ENCODE results near the gene CFAP410. TPM values are rescaled to one million over a fixed set of nuclear protein-coding genes. Genes with fewer than 3 reads are reported as not detected.

Gene CFAP410
- total and polyA plus RNA-seq, 2 donors (not counting 3 experiments of a cell fraction or from before 2014, with no cell fraction given), result 7.2 to 12.2 TPM

DNA sequence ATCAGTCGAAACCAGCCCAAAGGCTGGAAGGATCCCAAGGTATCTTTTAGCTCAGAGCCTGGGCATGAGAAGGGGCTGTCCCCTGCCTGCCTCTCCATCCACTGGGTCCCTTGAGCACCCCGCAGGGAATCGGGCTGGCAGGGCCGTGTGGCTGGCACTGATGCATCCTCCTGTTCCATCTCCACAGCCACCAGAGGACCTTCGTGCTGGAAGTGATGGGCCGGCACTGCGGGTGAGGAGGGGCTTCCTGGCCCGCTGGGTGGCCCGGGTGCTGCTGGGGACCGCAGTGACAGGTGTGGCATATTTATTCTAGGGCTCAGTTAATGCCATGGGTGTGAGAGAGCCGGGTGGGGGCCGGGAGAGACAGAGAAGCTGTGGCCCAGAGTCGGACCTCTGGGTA lies 25.7 kb downstream of the CFAP410 start:
- Histone ChIP-seq H3K9me1 (replicated peaks; ENCODE audit: control insufficient read depth, extremely low read depth, insufficient read depth, low read length) (no peaks in the 10 kb centered on the region), H3K9me3 (replicated peaks; ENCODE audit: control insufficient read depth, insufficient read depth, low read length) (no peaks in the 10 kb centered on the region), H3K79me2 (ENCODE audit: control insufficient read depth, insufficient read depth, low read length) (no peaks in the 10 kb centered on the region), H3K36me3 (ENCODE audit: control insufficient read depth in 2 of 2, extremely low read depth in 1 of 2, insufficient read depth in 2 of 2, low read length in 2 of 2) (peaks cover 13 to 57% of the 10 kb centered on the region in 2 experiments), H3K27ac (ENCODE audit: insufficient read depth, low read depth, low read length) (no peak overlapping the region), H3K9ac (replicated peaks; ENCODE audit: extremely low read depth, insufficient read depth, low read length) (no peak overlapping the region), H3K4me3 (replicated peaks in 1 of 3; ENCODE audit: insufficient read depth in 1 of 3, low read depth in 1 of 3, low read length in 3 of 3) (no peak overlapping the region), H2AFZ (ENCODE audit: low read depth, low read length) (no peak overlapping the region), H3K4me2 (ENCODE audit: insufficient read depth, low read length) (no peak overlapping the region), H3K27me3 (ENCODE audit: control insufficient read depth in 2 of 2, insufficient read depth in 2 of 2, low read length in 2 of 2) (no peaks in the 10 kb centered on the region), H4K20me1 (replicated peaks; ENCODE audit: control insufficient read depth, extremely low read depth, insufficient read depth, low read length) (no peaks in the 10 kb centered on the region), H3K4me1 (ENCODE audit: control insufficient read depth, extremely low read depth, insufficient read depth, low read length) (no peaks in the 10 kb centered on the region)
- dilution Hi-C loops (cut with MboI; ENCODE audit: extremely low pct_ligation_motif_present, low sequenced_read_pairs), result no loop called here
- TF ChIP-seq POLR2AphosphoS5 (IDR thresholded peaks at IDR 0.05; ENCODE audit: insufficient read depth, low read depth, low read length), result no peak
- TF ChIP-seq GATA2 (IDR thresholded peaks at IDR 0.05; ENCODE audit: insufficient read depth, insufficient read length, low read depth, low read length), result no peak
- TF ChIP-seq, protein P1, sequence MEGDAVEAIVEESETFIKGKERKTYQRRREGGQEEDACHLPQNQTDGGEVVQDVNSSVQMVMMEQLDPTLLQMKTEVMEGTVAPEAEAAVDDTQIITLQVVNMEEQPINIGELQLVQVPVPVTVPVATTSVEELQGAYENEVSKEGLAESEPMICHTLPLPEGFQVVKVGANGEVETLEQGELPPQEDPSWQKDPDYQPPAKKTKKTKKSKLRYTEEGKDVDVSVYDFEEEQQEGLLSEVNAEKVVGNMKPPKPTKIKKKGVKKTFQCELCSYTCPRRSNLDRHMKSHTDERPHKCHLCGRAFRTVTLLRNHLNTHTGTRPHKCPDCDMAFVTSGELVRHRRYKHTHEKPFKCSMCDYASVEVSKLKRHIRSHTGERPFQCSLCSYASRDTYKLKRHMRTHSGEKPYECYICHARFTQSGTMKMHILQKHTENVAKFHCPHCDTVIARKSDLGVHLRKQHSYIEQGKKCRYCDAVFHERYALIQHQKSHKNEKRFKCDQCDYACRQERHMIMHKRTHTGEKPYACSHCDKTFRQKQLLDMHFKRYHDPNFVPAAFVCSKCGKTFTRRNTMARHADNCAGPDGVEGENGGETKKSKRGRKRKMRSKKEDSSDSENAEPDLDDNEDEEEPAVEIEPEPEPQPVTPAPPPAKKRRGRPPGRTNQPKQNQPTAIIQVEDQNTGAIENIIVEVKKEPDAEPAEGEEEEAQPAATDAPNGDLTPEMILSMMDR (IDR thresholded peaks at IDR 0.05; ENCODE audit: extremely low read depth in 1 of 2, insufficient read depth in 1 of 2, low read depth in 1 of 2, low read length in 2 of 2), result no peak
- TF ChIP-seq, protein P2, sequence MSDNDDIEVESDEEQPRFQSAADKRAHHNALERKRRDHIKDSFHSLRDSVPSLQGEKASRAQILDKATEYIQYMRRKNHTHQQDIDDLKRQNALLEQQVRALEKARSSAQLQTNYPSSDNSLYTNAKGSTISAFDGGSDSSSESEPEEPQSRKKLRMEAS (IDR thresholded peaks at IDR 0.05; ENCODE audit: insufficient read depth, insufficient read length), result no peak
- no peak for TF ChIP-seq EZH2 (IDR thresholded peaks at IDR 0.05; ENCODE audit: borderline replicate concordance, low read depth, low read length, severe bottlenecking)
- TF ChIP-seq JUN (IDR thresholded peaks at IDR 0.05; ENCODE audit: borderline replicate concordance, insufficient read depth, insufficient read length, low read depth), result no peak
- no peak for TF ChIP-seq FOS (IDR thresholded peaks at IDR 0.05; ENCODE audit: borderline replicate concordance, insufficient read depth, low read length)
- TF ChIP-seq MYC (IDR thresholded peaks at IDR 0.05; ENCODE audit: low read depth, low read length), result no peak
- no peak for TF ChIP-seq POLR2A (IDR thresholded peaks at IDR 0.05; ENCODE audit: low read depth, low read length)
- CTCF ChIA-PET, result no interaction called here
- DNase-seq (ENCODE audit: low read depth, low spot score), result no peak
- no peak for FAIRE-seq
- intact Hi-C loops (cut with micrococcal nuclease), result no loop called here
- POLR2A ChIA-PET, result no interaction called here
- BruUV-seq (replicated peaks), result no TSS peak

Data from endothelial cell of umbilical vein (primary cell).